ENCODE data around the gene RNF40.

The RNF40 gene

GRCh38 chr16:30766206-30766932, 4.2 kb downstream of the RNF40 start:
- TF ChIP-seq CTCF (IDR thresholded peaks at IDR 0.05; ENCODE audit: control extremely low read depth, extremely low read depth, low read depth, missing control alignments): no peak
- no peak for DNase-seq (ENCODE audit: extremely low spot score)
- ChIA-PET POLR2A (no interaction called here), CTCF (interaction anchor here (0.9 to 1.0 kb wide), 2 partner anchors 48 to 178 kb away, joined by 3 read pairs; no protein-coding TSS in a partner anchor)

- no peak for TF ChIP-seq CTCF (IDR thresholded peaks at IDR 0.05; ENCODE audit: control extremely low read depth, extremely low read depth, low read depth, missing control alignments)
- CTCF ChIA-PET: interaction anchor here (0.9 to 1.0 kb wide), 2 partner anchors 48 to 178 kb away, joined by 3 read pairs; no protein-coding TSS in a partner anchor
- POLR2A ChIA-PET: no interaction called here
- no peak for DNase-seq (ENCODE audit: extremely low spot score)
Measured at GRCh38 chr16:30766933-30767284, 4.8 kb downstream of the RNF40 start.

GRCh38 chr16:30767767-30768465, 5.8 kb downstream of the RNF40 start:
- ChIA-PET POLR2A (interaction anchor here (0.9 kb wide), 1 partner anchor 9 kb away, joined by 3 read pairs; no protein-coding TSS in a partner anchor), CTCF (interaction anchor here (4.7 kb wide), 1 partner anchor 46 kb away, joined by 16 read pairs; no protein-coding TSS in a partner anchor)
- TF ChIP-seq CTCF (IDR thresholded peaks at IDR 0.05; ENCODE audit: control extremely low read depth, extremely low read depth, low read depth, missing control alignments): no peak
- no peak for DNase-seq (ENCODE audit: extremely low spot score)

- TF ChIP-seq CTCF (IDR thresholded peaks at IDR 0.05; ENCODE audit: control extremely low read depth, extremely low read depth, low read depth, missing control alignments): no peak
- DNase-seq (ENCODE audit: extremely low spot score): no peak
- POLR2A ChIA-PET: interaction anchor here (0.9 kb wide), 1 partner anchor 9 kb away, joined by 3 read pairs; no protein-coding TSS in a partner anchor
- CTCF ChIA-PET: interaction anchor here (1.1 to 4.7 kb wide), 2 partner anchors 45 to 76 kb away, joined by 4 to 16 read pairs; no protein-coding TSS in a partner anchor
Measured at GRCh38 chr16:30768583-30769181, 6.6 kb downstream of the RNF40 start.

- ChIA-PET POLR2A (interaction anchor here (0.6 kb wide), 1 partner anchor 106 kb away, joined by 5 read pairs; no protein-coding TSS in a partner anchor), CTCF (interaction anchor here (1.1 to 4.7 kb wide), 3 partner anchors 36 to 75 kb away, joined by 3 to 16 read pairs (median 4); no protein-coding TSS in a partner anchor)
- TF ChIP-seq CTCF (IDR thresholded peaks at IDR 0.05; ENCODE audit: control extremely low read depth, extremely low read depth, low read depth, missing control alignments): no peak
Measured at GRCh38 chr16:30769379-30770089, 7.4 kb downstream of the RNF40 start.

GRCh38 chr16:30771726-30772125, 9.6 kb downstream of the RNF40 start:
- DNase-seq (ENCODE audit: extremely low spot score): no peak
- ChIA-PET POLR2A (no interaction called here), CTCF (interaction anchor here (0.8 to 4.7 kb wide), 4 partner anchors 22 to 78 kb away, joined by 3 to 16 read pairs (median 3); no protein-coding TSS in a partner anchor)
- TF ChIP-seq CTCF (IDR thresholded peaks at IDR 0.05; ENCODE audit: control extremely low read depth, extremely low read depth, low read depth, missing control alignments): no peak

More at GRCh38 chr16:30769379-30770089, 7.4 kb downstream of the RNF40 start:
- no peak for DNase-seq (ENCODE audit: extremely low spot score)
